ENCODE measurements around the gene UBIAD1.

The UBIAD1 gene

DNA sequence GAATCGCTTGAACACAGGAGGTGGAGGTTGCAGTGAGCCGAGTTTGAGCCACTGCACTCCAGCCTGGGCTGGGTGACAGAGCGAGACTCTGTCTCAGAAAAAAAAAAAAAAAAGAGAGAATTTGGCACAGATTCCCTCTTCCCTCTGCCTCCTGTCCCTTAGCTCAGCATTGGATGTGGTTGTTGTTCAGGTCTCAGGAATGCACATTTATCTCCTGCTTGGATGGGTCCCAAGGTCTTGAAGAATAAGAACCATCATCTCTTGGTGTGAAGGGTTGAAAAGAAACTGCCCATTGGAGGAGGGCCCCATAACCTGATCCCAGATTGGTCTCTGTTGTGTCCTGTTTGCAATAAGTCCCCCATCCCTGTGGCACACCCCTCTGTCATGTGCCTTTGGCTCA, 34.9 kb downstream of the UBIAD1 start:
- TF ChIP-seq JUND (IDR thresholded peaks at IDR 0.05; ENCODE audit: low read depth): no peak

DNA sequence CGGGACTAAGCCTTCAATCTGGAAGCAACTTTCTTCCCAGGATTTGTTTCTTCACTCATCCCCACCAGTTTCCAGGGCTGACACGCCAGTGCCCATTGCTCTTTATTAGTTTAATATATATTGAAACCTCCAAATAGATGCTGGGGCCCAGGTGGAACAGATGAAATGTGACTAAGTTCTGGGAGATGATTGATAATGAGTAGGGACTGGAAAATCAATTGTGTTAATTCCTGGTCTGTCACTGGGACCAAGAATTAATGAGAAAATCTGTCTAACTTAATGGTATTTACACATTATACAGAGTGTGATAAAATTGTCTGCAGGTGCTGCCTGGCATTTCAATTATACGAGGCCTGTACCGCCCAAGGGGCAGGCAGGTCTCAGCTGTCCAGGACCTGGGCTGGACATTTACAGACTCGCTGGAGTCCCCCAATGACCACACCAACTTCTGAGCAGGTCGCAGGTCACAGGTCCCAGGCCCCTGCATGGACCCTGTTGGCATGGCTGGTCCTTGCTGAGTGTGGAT, 35.8 kb downstream of the UBIAD1 start:
- no peak for TF ChIP-seq JUND (IDR thresholded peaks at IDR 0.05; ENCODE audit: low read depth)
- in situ Hi-C loops (cut with HindIII; ENCODE audit: low pct_unique_long_range_greater_than_20kb, low sequenced_read_pairs): no loop called here

More for the DNA sequence above, 34.9 kb downstream of the UBIAD1 start:
- in situ Hi-C loops (cut with HindIII; ENCODE audit: low pct_unique_long_range_greater_than_20kb, low sequenced_read_pairs): no loop called here
- no peak for DNase-seq (ENCODE audit: low read depth in 1 of 2, low spot score in 1 of 2)

DNA sequence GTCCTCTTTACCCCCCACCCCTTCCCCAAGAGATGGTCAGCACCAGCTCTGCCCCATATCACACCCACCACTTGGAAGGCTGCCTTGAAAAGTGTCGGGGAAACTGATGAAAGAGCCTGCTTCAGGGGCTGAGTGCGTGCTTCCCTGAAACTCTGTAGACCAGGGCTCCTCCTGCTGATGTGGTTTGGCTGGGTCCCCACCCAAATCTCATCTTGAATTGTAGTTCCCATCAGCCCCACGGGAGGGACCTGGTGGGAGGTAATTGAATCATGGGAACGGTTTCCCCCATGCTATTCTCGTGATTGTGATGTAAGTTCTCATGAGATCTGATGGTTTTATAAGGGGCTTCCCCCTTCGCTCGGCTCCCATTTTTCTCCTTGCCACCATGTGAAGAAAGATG, 36.4 kb downstream of the UBIAD1 start:
- in situ Hi-C loops (cut with HindIII; ENCODE audit: low pct_unique_long_range_greater_than_20kb, low sequenced_read_pairs): no loop called here
- no peak for DNase-seq (ENCODE audit: low read depth in 1 of 2, low spot score in 1 of 2)
- no peak for TF ChIP-seq JUND (IDR thresholded peaks at IDR 0.05; ENCODE audit: low read depth)

More for the DNA sequence above, 35.8 kb downstream of the UBIAD1 start:
- DNase-seq (ENCODE audit: low read depth in 1 of 2, low spot score in 1 of 2): no peak

DNA sequence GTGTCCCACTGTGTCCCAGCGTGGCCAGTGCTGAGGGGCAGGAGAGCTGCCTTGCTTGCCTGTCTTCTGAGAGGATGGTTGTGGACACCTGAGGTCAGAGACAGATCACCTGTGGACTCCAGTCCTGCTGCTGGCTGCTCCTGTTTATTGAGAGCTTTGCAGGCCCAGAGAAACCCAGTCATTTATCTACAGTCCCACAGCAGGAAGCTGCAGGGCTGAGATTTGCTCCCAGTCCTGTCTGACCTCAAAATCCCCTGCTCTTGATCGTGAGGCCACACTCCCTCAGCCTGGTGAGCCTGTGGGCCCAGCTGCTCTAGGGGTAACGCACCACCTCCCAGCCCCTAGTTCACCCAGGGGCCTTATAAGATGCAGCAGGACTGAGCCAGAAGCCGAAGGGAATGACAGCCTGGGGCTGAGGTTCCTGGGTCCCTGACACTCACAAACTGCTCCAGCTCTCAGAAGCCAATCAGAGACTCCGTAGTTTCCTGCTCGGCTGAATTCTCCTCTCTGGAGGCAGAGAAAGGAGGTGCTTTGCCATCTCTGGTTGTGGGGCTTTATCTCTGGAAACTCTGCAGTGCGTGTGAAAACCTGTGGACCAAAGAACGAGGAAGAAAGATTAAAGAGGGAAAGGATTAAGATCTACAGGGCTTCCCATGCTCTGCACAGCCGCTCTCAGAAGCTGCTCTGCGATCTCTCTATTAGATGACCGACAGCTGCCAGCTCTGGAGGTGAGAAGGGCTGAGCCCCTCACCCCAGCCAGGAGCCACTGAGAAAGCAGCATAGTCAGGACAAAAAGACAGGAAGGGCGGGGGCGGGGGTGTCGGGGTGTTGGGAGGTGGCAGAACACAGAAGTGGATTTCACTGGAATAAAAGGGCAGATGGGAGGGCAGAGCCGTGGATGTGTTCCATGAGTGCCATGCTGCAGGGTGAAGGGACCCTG, 39.1 kb downstream of the UBIAD1 start:
- DNase-seq (ENCODE audit: low read depth in 1 of 2, low spot score in 1 of 2): no peak
- TF ChIP-seq JUND (IDR thresholded peaks at IDR 0.05; ENCODE audit: low read depth): no peak
- in situ Hi-C loops (cut with HindIII; ENCODE audit: low pct_unique_long_range_greater_than_20kb, low sequenced_read_pairs): no loop called here

DNA sequence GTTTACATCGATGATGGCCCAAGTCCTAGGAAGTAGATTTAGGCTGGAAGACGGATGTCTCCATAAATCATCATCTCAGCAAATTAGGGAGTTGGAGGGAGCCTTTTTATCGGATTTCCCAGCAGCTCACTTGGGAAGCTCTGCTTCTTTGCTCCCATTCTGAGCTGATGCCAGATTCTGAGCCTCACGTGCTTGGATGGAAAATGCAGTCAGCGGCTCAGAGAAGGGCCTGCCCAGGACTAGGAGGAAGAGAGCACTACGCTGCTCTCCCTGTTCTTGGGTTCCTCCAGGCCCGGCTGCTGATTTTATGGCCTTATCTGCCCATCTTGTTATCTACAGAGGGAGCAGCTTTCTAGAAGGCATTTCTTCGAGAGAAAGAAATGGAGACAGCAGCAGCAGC, 42.0 kb downstream of the UBIAD1 start:
- in situ Hi-C loops (cut with HindIII; ENCODE audit: low pct_unique_long_range_greater_than_20kb, low sequenced_read_pairs): no loop called here
- no peak for TF ChIP-seq JUND (IDR thresholded peaks at IDR 0.05; ENCODE audit: low read depth)
- DNase-seq (ENCODE audit: low read depth in 1 of 2, low spot score in 1 of 2): no peak

DNA sequence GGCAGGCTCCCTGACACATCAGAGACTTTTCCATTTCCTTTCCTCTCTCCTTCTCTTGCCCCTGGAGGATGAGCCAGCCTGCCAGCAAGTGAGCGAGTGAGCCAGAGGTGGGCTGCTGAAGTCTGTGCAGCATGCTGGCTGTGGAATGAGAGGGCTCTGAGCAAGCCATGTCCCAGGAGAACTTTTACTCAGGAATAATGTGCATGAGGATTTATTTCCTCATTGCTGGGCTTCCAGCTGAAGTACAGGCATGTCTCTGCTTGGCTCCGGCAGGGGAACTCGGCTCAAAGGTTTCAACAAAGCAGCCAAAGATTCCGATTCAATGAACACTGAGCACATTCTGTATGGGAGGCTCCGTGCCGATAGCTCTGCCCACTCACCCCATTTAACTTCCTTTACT, 43.7 kb downstream of the UBIAD1 start:
- no peak for DNase-seq (ENCODE audit: low read depth in 1 of 2, low spot score in 1 of 2)
- in situ Hi-C loops (cut with HindIII; ENCODE audit: low pct_unique_long_range_greater_than_20kb, low sequenced_read_pairs): no loop called here
- TF ChIP-seq JUND (IDR thresholded peaks at IDR 0.05; ENCODE audit: low read depth): no peak

DNA sequence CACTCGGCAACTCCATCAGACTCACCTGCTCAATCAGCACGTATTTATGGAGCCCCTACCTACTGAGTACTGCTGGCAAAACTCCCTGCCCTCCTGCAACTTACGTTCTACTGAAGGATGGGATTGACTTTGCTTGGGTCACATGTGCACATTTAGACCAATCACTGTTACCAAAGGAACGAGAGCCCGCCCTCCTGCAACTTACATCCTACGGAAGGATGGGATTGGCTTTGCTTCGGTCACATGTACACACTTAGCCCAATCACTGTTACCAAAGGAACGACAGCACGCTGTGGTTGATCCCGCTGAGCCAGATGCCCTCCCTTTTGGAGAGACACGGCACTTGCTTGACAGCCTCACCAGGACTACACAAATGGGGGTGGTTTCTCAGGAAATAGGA, 46.0 kb downstream of the UBIAD1 start:
- DNase-seq (ENCODE audit: low read depth in 1 of 2, low spot score in 1 of 2): no peak
- in situ Hi-C loops (cut with HindIII; ENCODE audit: low pct_unique_long_range_greater_than_20kb, low sequenced_read_pairs): no loop called here
- no peak for TF ChIP-seq JUND (IDR thresholded peaks at IDR 0.05; ENCODE audit: low read depth)

DNA sequence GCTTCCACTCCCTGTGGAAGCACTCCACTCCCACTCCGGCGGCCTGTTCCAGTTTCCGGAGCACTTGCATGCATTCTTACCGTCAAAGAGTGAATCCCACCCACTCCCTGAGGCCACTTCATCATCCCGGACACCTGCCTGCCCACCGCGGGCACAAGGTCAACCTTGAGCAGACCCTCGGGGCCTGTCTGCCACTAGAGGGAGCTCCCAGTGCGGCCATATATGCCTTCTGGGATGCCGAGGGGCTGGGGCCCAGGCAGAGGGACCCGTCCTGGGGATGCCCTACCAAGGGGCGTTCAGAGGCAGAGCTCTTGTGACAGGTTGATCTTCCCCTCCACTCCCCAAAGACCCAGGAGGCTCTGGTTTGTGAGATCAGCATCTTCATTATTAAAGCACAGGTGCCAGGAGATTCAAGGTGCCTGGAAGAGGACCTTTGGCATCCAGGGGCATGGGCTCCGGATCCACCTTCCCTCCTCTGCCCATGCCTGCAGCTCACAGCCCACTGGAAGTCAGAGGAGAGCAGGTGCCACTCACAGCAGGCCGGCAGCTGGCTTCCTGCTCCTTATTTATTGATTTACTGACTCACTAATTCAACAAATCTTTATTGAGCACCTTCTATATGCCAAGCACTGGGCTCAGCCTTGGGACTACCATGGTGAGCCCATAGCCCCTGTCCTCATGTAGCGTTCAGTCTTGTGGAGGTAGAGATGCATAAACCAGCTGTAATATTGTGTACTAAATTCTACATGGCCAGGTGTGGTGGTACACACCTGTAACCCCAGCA, 47.3 kb downstream of the UBIAD1 start:
- no peak for TF ChIP-seq JUND (IDR thresholded peaks at IDR 0.05; ENCODE audit: low read depth)
- DNase-seq (ENCODE audit: low read depth in 1 of 2, low spot score in 1 of 2): no peak
- in situ Hi-C loops (cut with HindIII; ENCODE audit: low pct_unique_long_range_greater_than_20kb, low sequenced_read_pairs): no loop called here

DNA sequence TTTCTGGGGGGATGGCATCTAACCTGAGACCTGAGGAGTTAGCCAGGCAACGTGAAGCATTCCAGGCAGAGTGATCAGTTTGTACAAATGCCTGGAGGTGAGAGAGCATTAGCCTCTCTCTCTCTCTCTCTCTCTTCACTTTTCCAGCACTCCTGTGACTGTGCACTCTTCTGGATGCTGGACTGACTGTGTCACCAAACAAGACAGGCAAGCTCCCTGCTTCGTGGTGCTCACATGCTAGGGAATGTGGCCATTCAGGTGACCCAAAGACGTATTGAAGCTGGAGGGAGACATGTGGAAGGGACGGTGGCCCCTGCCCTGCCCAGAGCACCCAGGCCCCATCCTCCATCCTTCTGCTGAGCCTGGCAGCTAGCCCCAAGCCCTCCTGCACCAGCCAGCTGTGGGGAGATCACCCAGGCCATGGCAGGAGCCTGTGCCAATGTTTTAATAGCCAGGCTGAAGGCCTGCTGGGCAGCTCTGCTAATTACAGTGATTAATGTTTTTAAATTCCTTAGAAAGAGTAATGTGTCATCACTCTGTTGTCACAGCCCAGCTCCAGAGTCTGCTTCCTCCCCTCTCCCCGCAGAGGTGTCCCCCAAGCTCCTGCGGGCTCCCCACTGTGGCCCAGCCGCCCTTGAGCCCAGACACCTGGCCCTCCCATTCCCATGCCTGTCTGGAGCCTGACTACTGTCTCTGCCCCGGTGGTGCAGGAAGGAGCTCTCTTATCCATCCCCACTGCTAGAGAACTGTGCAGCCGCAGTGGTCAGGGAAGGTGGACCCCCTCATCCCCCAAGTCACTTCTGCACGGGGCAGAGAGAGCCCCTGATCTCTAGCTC, 48.9 kb downstream of the UBIAD1 start:
- in situ Hi-C loops (cut with HindIII; ENCODE audit: low pct_unique_long_range_greater_than_20kb, low sequenced_read_pairs): no loop called here
- TF ChIP-seq JUND (IDR thresholded peaks at IDR 0.05; ENCODE audit: low read depth): no peak
- DNase-seq (ENCODE audit: low read depth in 1 of 2, low spot score in 1 of 2): peak; percentile 50 to 75

DNA sequence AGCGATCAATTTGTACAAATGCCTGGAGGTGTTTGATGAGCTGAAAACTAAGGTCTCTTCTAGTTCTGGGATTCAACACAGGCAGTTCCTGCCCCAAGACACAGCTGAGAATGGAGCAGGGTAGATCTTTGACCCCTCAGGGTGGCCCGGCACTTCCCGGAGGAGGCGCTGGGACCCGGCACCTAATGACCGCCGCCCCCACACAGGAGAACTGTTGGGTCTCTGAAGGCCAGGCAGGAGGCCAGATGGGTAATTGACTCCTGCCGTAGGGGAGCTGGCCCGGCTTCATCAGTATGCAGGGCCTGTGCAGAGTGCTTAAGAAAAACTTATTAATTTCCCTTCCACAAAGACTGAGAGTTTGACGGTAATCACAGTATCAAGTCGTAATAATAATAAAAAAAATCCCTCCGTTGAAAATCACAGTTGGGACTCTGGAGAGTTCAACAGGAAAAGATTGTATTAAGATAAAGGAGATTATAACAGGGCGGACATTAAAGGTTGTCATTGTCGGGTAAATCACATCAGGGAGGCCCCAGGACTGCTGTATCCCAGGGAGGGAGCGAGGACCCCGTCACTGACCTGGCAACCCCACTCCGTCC, 51.7 kb downstream of the UBIAD1 start:
- no peak for DNase-seq (ENCODE audit: low read depth in 1 of 2, low spot score in 1 of 2)
- in situ Hi-C loops (cut with HindIII; ENCODE audit: low pct_unique_long_range_greater_than_20kb, low sequenced_read_pairs): no loop called here
- no peak for TF ChIP-seq JUND (IDR thresholded peaks at IDR 0.05; ENCODE audit: low read depth)

DNA sequence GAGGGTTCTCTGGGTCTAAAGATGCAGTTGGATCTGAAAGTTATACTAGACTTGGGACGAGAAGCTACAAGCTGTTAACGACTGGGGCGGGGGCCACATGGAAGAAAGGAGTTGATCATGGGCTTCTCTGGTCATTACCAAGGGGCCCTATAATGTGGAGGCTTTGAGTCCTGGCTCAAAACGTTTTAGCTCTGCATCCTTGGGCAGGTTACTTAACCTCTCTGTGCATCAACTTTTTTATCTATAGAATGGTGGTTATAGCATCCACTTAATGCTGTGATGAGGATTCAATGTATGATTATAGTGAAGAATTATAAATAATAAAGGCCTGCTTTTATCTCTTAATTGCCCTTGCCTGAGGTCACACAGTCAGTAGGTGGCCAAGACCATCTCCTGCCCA, 53.1 kb downstream of the UBIAD1 start:
- in situ Hi-C loops (cut with HindIII; ENCODE audit: low pct_unique_long_range_greater_than_20kb, low sequenced_read_pairs): no loop called here
- no peak for TF ChIP-seq JUND (IDR thresholded peaks at IDR 0.05; ENCODE audit: low read depth)

DNA sequence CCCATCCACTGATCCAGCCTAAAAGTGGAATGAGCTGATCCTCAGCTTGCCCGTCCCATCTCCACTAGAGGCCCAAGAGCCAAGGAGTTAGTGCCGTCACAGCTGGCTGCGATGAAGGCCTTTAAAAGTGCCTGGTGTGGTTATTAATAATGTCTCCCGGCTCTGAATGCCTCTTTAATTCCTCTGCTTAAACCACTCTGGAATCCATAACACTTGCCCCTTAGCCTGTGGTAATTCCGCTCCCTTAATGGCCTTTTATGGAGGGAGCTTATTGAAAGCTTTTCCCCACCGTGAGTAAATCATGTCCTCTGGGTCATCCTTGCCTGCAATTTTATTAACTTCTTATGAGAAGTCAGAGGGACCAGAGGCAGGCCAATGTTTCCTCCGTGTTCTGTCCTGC, 55.4 kb downstream of the UBIAD1 start:
- TF ChIP-seq JUND (IDR thresholded peaks at IDR 0.05; ENCODE audit: low read depth): no peak
- in situ Hi-C loops (cut with HindIII; ENCODE audit: low pct_unique_long_range_greater_than_20kb, low sequenced_read_pairs): no loop called here

More for the DNA sequence above, 53.1 kb downstream of the UBIAD1 start:
- no peak for DNase-seq (ENCODE audit: low read depth in 1 of 2, low spot score in 1 of 2)

More for the DNA sequence above, 55.4 kb downstream of the UBIAD1 start:
- DNase-seq (ENCODE audit: low read depth in 1 of 2, low spot score in 1 of 2): no peak
